ENCODE measurements around the gene PSMG4. TPM values are rescaled to one million over a fixed set of nuclear protein-coding genes. Genes with fewer than 3 reads are reported as not detected.

Gene PSMG4
- total RNA-seq, 1 experiment from 2014 or later, result 29.3 TPM

- no peak overlapping the region for H3K4me3 Mint-ChIP-seq
- H3K9ac ChIP-seq (ENCODE audit: extremely low read depth, insufficient read length, low read length), result no peak overlapping the region
Observed at GRCh38 chr6:3290149-3290930, 31.6 kb downstream of the PSMG4 start.

More at GRCh38 chr6:3290149-3290930, 31.6 kb downstream of the PSMG4 start:
- no peak overlapping the region for H3K4me2 ChIP-seq (ENCODE audit: insufficient read depth, insufficient read length, low read length)
- no peak overlapping the region for H3K18ac ChIP-seq (ENCODE audit: insufficient read length, low read depth, low read length)
- H2BK120ac ChIP-seq (ENCODE audit: low read depth, low read length, poor library complexity, severe bottlenecking), result no peak overlapping the region
- H2BK12ac ChIP-seq (ENCODE audit: insufficient read length, low read depth, low read length), result no peak overlapping the region
- H3K4me1 ChIP-seq (ENCODE audit: insufficient read depth, low read length), result no peaks in the 10 kb centered on the region
- no CpG with 5 or more reads among the region's 15 CpGs for WGBS (ENCODE audit: extremely low coverage, insufficient read length, low lambda C conversion rate)
- H3K4me1 Mint-ChIP-seq, result peaks cover 8 to 11% of the 10 kb centered on the region in 2 experiments
- no peaks in the 10 kb centered on the region for H3K79me2 ChIP-seq (ENCODE audit: insufficient read depth, low read length)
- DNase-seq, result no peak
- H3K9me3 Mint-ChIP-seq, result no peaks in the 10 kb centered on the region
- no peaks in the 10 kb centered on the region for H3K27me3 ChIP-seq (ENCODE audit: insufficient read depth, low read length)
- no peak overlapping the region for H3K4ac ChIP-seq (ENCODE audit: low read depth, low read length)
- no peaks in the 10 kb centered on the region for H3K79me1 ChIP-seq (ENCODE audit: insufficient read depth, low read depth, low read length, poor library complexity, severe bottlenecking)
- H4K8ac ChIP-seq (replicated peaks; ENCODE audit: insufficient read length, low read depth, low read length), result no peak overlapping the region
- no peak overlapping the region for H3K27ac ChIP-seq (ENCODE audit: insufficient read length, low read depth, low read length)
- no peak overlapping the region for H2AFZ ChIP-seq (ENCODE audit: low read length)
- no peak overlapping the region for H3T11ph ChIP-seq (ENCODE audit: low read length)
- H4K91ac ChIP-seq (ENCODE audit: insufficient read length, low read depth, low read length), result no peak overlapping the region
- no peak overlapping the region for H4K5ac ChIP-seq (ENCODE audit: insufficient read length, low read depth, low read length)
- peaks cover 15 to 43% (median 19%) of the 10 kb centered on the region in 3 experiments for H3K36me3 Mint-ChIP-seq (ENCODE audit: insufficient read depth in 1 of 3, low read depth in 3 of 3)
- H3K23me2 ChIP-seq (ENCODE audit: insufficient read length, low read depth, low read length, poor library complexity, severe bottlenecking), result no peaks in the 10 kb centered on the region
- TF ChIP-seq CTCF (conservative IDR thresholded peaks at IDR 0.05), result no peak
- no peak overlapping the region for H2BK15ac ChIP-seq (ENCODE audit: low read depth, low read length)
- no peak overlapping the region for H3K23ac ChIP-seq (ENCODE audit: insufficient read length, low read depth, low read length)
- no peaks in the 10 kb centered on the region for H4K20me1 ChIP-seq (ENCODE audit: control insufficient read depth, insufficient read depth, insufficient read length)
- H2AK5ac ChIP-seq (ENCODE audit: insufficient read length, low read length), result no peak overlapping the region
- no peak overlapping the region for H2BK5ac ChIP-seq (ENCODE audit: insufficient read length, low read length)
- no peak overlapping the region for H3K56ac ChIP-seq (ENCODE audit: insufficient read length, low read depth, low read length)
- no peak overlapping the region for H3K14ac ChIP-seq (ENCODE audit: insufficient read depth, low read length)
- H2BK20ac ChIP-seq (ENCODE audit: low read depth, low read length, poor library complexity, severe bottlenecking), result no peak overlapping the region
- no peaks in the 10 kb centered on the region for H3K27me3 Mint-ChIP-seq (ENCODE audit: low read depth)
- no peaks in the 10 kb centered on the region for H3K9me3 ChIP-seq (ENCODE audit: control insufficient read depth, low read depth, low read length)
- peak overlapping the region in 1 of 3 experiments; percentile 28; a peak in 1 of 7 replicates for H3K27ac Mint-ChIP-seq
